GM19468 (cell line): ENCODE results near the gene C16orf87.
"Not testable (repeated sequence)": the region's sequence is repeated elsewhere in the genome, so short reads cannot be mapped to it uniquely, and the experiment has no call there.

Experiments used
- ATAC-seq: cut with Tn5 transposase; IDR thresholded peaks from one replicate; pipeline ENCODE4 v1.9.1; 2021; ENCODE audit warnings: mild to moderate bottlenecking, moderate library complexity, moderate number of reproducible peaks; ENCODE audit not compliant: unreplicated experiment; ENCODE audit errors: extremely low read depth

C16orf87 gene, protein sequence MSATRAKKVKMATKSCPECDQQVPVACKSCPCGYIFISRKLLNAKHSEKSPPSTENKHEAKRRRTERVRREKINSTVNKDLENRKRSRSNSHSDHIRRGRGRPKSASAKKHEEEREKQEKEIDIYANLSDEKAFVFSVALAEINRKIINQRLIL

DNA sequence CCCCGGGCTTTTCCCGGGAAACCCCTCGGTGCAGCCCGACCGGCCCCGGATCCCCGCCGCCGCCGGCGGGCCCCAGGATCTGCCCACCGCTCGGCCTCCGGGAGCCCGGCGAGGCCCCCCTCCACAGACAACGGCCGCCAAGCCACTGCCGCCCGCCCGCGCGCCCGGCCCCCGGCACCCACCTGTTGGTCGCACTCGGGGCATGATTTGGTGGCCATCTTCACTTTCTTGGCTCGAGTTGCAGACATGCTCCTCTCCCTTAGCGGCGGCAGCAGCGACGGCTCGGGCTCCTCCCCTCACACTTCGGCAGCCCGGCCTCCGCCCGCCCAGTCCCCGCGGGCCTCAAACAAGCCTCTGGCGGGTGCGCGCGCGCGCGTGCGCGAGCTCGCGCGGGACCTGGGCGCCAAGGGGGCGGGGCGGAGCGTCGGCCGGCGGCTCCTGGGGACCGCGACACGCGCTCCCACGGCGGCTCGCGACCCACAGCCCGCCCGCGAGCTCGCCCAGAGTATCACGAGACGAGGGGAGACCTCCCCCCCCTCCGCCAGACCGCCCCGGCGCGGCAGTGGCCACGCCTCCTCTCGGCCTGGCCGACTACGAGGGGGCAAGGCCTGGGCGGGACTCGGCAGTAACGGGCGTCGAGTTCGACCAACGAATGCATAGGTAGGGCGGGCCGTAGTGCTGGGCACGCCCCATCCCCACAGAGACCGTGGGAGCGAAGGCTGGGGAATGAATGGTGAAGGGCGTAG, at the start of gene C16orf87:
Gene C16orf87 (minus strand): TSS at position 279 of the 746 bp plus-strand sequence. CDS start 31 bp downstream, at position 248.
- peak; percentile 96 for ATAC-seq

DNA sequence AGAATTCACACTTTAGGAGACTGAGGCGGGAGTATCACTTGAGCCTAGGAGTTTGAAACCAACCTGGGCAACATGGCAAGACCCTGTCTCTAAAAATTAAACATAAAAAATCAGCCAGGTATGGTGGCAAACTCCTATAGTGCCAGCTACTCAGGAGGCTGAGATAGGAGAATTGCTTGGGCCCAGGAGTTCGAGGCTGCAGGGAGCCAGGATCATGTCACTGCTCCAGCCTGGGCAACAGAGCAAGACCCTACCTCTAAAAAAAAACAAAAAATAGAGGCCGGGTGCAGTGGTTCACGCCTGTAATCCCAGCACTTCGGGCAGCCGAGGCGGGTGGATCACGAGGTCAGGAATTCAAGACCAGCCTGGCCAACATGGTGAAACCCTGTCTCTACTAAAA, 44.3 kb upstream of the C16orf87 start:
- no peak for ATAC-seq

DNA sequence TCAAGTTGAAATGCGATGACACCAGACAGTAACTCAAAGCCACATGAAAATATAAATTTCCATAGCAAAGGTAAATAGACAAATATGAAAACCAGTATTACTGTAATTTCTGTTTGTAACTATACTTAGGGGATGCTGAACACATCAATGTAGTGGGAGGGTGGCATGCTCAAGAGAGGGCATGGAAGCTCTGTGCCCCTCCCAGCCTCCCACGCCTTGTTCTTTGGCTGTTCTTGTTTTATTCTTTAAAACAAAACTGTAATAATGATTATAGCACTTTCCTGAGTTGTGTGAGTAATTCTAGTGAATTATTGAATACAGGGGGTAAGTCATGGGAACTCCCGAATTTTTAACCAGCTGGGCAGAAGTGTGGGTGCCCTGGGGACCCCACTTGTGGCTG, 42.2 kb upstream of the C16orf87 start:
- no peak for ATAC-seq

DNA sequence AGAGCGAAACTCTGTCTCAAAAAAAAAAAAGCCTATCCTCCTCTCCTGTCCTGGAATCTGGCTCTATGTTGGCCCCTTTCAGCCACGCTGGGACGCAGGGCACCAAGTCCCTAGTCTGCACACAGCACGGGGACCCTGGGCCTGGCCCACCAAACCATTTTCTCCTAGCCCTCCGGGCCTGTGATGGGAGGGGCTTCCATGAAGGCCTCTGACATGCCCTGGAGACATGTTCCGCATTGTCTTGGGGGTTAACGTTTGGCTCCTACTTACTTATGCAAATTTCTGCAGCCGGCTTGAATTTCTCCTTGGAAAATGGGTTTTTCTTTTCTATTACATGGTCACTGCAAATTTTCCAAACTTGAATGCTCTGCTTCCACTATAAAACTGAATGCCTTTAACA, 40.6 kb upstream of the C16orf87 start:
- ATAC-seq, result no peak

DNA sequence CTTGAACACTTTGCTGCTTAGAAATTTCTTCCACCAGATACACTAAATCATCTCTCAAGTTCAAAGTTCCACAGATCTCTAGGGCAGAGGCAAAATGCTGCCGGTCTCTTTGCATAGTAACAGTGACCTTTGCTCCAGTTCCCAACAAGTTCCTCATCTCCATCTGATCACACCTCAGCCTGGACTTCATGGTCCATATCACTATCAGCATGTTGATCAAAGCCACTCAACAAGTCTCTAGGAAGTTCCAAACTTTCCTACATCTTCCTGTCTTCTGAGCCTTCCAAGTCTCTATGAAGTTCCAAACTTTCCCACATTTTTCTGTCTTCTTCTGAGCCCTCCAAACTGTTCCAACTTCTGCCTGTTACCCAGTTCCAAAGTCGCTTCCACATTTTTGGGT, 37.9 kb upstream of the C16orf87 start:
- not testable (repeated sequence) for ATAC-seq

DNA sequence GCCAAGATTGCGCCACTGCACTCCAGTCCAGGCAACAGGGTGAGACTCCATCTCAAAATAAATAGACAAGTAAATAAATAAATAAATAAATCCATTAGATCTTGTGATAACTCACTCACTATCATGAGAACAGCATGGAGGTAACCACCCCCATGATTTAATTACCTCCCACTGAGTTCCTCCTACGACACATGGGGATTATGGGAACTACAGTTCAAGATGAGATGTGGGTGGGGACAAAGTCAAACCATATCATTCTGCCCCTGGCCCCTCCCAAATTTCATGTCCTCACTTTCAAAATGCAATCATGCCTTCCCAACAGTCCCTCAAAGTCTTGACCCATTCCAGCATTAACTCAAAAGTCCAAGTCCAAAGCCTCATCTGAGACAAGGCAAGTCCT, 36.5 kb upstream of the C16orf87 start:
- ATAC-seq, result not testable (repeated sequence)

DNA sequence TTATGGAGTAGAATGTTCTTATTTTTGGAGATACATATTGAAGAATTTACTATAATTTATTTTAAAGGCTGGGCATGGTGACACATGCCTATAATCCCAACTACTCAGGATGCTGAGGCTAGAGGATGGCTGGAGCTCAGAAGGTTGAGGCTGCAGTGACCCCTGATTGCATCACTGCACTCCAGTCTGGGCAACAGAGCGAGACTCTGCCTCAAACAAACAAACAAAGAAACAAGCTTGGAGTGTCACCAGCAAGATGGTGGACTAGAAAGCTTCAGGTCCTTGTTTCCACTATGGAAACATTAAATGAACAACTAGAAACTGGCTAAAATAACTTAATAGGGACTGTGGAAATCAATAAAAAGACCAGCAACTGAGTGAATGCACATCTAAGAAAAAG, 35.3 kb upstream of the C16orf87 start:
- ATAC-seq, result no peak

DNA sequence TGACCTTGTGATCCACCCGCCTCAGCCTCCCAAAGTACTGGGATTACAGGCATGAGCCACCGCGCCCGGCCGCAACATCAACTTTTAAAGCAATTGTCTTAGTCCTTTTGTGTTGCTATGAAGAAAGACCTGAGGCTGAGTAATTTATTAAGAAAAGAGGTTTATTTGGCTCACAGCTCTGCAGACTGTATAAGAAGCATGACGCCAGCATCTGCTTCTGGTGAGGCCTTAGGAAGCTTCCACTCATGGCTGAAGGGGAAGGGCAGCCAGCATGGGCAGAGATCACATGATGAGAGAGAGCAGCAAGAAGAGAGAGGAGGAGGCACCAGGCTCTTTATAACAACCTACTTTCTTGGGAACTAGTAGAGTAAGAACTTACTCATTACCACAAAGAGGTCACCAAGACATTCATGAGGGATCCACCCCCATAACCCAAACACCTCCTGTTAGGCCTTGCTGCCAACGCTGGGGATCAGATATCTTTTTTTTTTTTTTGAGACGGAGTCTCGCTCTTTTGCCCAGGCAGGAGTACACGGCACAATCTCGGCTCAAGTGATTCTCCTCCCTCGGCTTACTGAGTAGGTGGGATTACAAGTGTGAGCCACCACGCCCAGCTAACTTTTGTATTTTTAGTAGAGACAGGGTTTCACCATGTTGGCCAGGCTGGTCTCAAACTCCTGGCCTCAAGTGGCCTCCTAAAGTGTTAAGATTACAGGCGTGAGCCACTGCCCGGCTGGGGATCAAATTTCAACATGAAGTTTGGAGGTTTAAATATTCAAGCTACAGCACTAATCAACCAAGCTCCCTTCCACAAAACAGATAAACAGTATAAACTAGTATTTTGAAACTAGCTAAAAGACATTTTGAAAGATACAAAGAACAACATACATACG, 31.8 kb upstream of the C16orf87 start:
- ATAC-seq, result no peak

DNA sequence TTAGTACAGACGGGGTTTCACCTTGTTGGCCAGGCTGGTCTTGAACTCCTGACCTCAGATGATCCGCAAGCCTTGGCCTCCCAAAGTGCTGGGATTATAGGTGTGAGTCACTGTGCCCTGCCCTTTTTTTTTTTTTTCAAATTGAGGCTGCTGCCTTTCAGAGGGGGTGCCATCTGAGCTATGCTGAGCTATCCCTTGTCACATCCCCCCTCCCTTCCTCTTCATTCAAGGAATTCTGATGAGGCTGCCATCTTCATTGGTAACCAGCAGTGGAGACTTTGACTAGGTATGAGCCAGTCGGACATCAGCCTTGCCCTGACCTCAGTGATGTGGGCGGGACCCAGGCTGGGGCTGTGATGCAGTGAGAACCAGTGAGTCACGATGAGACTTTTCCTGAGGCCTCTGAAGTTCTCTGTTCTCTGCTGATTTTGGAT, 28.8 kb upstream of the C16orf87 start:
- no peak for ATAC-seq

DNA sequence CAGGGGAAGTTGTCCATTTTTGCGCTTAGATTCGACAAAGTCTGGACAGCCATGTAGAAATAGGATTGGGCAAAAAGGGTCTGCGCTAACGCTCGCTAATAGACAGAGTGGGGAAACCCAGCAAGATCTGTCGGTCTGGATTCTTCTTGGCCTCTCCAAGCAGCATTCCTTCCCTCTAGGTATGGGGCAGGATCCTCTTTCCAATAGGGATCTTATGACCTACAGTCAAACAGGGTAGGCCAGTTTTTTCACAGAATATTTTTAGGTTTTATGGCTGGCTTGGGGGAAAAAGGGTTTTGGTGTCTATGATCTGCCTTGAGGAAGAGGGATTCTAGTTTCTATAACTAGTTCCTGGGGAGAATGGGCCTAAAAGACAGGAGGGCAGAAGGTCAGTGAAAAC, 27.2 kb upstream of the C16orf87 start:
- no peak for ATAC-seq

DNA sequence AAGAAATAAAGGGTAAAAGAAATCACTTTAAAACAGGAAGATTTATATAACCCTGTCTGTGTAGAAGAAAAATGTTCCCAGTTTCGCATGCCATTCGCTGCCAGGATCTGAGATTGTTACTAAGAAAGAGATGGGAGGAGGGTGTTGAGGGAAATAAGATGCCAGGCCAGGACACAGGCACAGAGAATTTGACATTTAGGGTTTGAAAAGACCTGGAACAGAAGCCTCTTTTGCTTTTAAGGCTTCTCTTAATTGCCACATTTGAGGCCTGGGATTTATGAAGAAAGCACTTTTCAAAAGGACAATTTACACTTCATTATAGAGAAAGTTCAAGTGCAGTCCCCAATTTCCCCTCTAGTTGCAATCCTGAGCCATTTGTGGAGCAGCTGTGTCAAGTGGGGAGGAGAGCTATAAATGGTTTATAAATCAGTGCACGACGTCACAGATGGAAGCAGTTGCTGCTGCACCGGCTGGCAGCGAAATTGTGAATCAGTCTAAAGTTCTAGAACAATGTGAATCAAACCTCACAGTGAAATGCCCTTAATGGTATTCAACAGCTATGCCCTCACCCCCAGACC, 26.5 kb upstream of the C16orf87 start:
- no peak for ATAC-seq

DNA sequence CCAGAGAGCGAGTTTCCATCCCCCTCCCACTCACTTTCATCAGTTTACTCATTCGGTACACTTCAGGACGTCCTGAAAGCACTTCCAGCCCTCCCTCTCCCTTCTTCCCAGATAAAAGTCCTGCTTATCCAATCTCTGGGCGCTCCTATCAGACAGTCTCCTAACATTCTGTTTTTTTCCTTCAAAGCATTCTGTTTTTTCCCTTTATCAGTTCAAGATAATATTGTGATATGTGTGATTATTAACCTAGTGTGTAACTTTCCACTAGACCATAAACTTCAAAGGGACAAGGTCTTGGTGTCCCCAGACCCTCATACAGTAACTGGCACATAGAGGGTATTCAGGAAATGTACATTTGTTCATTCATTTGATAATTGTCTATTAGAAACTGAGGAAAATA, 24.4 kb upstream of the C16orf87 start:
- ATAC-seq, result no peak

DNA sequence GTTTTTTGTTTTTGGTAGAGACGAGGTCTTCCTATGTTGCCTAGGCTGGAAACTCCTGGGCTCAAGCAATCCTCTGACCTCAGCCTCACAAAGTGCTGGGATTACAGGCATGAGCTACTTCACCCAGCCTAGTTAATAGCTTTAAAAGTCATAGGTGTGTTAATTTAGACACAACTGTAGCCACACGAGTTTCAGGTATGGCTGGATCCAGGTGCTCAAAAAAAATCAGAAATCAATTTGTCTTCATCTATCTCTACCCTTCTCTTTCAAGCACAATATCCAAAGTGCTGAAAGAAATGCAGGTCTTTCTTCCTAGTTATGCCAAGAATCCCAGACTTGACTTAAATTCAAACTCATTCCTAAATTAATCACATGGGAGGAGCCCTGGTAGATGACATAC, 23.9 kb upstream of the C16orf87 start:
- no peak for ATAC-seq

DNA sequence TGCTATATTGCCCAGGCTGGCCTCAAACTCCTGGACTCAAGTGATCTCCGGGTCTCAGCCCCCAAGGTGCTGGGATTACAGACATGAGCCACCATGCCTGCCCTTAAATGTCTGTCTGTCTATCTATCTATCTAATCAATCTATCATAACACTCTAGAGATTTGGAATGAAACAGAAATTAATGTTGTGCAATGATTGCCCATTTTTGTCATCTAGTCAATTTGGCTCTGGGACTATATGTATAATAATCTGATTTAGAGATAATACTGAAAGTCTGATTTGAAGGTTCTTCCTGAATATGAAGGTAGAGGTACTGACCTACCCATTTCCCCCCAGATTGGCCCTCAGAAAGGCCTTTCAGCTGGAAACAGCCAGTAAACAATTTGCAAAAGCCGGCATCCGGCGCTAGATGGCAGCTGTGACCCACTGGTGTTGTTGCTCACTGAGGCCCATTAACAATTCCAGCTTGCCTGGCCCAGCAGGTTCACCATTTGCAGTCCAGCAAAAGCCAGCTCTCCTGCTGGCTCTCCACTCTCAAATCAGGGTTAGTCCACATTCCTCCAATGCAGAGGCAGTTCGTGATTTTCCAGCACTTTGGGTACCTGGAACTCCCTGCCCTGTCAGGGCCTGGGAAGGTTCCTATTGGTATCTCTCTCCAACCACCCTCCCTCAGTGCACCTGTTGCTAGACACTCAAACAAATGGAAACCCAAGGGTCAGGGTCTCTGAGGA, 22.9 kb upstream of the C16orf87 start:
- ATAC-seq, result peak; percentile 35

DNA sequence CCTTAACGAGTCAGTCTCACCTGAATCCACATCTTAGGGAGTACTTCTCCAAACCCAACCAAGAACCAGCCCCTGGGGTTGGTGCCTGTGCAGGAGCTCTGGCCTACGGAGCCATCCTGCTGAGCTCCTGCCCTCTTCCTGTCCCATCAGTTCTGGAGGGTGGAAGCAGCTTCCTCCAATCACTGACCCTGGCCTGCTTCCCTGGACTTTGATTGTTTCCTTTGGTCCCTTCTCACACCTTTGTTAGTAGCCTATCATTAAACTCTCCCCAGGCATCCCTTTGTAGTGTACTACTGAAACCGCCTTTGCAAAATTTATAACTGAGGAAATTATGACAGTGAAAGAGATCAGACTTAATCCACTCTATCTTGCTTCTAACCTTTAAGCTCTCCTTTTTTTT, 21.1 kb upstream of the C16orf87 start:
- no peak for ATAC-seq

DNA sequence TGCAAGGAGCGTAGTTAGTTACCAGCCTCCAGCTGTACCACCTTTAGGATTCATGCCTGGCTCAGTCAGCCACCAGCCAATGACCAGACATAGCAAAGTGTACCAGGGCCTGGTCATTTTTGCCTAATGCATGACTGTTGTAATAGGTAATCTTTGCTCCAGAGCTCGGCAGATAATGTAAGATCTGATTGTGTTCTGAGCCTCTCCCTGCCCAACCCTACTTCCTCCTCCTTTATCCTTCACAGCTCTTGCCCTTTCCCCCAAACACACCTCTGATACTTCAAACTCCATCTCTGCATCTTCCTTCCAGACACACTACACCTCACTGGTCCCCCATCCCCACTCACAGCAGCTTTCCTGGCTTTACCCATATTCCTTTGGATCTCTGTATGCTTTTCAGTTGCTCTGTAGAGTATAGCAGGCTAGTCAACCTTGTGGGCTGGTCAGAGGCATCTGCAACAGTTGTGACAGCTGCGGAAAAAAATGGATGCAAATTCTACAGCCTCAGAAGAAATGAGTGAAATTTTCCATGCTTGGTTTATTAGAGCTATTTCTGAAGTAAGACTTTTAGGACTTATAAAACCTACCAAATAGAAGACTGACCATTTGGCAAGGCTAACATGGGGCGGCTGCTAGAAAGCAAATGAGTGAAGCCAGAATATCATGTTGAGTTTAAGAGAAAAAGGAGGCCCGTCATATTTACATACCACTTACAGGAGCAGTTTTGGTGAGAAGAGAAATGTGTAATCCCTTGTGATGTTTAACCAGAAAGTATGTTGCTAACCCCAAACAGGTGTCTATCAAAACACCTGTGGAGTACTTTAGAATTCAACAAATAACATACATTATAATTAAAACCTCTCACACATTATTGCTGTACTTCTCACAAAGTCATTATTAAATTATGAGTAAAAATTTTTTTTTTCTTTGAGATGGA, 19.9 kb upstream of the C16orf87 start:
- no peak for ATAC-seq

DNA sequence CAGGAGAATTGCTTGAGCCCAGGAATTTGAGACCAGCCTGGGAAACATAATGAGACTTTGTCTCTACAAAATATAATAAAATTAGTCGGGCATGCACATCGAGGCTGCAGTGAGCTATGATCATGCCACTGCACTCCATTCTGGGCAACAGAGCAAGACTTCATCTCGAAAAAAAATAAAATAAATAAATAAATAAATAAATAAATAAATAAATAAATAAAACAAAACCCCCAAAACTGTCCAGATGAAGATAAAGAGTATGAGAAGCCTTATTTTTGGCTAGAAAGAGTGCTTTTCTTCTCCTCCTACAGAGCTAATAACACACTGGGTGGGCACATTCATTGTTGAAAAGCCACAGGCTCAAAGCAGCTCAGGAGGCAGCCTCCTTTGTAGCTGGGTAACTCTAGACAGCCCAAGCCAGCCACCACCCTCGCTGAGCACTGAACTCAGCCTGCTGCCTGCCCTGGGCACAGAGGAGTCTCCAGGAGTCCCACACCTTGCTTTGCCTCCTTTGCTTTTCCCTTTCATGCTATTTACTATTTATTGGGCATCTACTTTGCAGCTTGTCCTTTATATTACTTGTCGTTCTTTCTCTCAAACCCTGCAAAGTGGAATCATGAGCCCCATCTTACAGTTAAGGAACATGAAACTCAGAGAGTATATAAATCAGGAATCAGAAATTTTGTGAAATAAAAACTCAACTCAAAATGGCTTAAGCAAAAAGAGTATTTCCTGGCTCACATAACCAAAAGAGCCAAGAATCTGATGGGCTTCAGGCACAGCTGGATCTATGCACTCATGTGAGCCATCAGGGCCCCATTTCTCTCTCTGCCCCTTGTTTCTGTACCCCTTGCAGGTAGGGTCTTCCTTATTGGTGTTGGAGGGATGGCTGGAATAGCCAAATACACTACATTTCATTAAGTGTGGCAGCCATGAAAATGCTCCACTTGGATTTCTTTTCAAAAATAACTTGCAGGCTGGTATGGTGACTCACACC, 18.1 kb upstream of the C16orf87 start:
- ATAC-seq, result no peak

DNA sequence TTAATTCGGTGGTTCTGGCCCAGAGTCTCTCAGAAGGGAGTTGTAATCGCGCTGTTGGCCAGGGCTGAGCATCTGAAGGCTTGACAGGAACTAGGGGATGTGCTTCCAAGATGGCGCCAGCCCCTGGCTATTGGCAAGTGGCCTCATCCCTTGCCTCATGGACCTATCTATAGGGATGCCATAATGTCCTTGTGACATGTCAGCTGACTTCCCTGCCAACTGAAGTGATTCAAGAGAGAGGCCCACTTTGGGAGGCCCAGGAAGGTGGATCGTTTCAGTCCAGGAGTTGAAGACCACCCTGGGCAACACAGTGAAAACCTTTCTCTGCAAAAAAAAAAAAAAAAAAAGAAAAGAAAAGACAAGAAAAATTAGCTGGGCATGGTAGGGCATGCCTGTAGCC, 15.0 kb upstream of the C16orf87 start:
- no peak for ATAC-seq
